Left forelimb (tissue), 1 donor: ENCODE measurements around the gene C5orf58.

Experiments
- DNase-seq: peaks from one replicate; pipeline ENCODE4 v3.0.0-alpha.2; 2018; ENCODE audit warnings: low spot score

C5orf58 gene

DNA sequence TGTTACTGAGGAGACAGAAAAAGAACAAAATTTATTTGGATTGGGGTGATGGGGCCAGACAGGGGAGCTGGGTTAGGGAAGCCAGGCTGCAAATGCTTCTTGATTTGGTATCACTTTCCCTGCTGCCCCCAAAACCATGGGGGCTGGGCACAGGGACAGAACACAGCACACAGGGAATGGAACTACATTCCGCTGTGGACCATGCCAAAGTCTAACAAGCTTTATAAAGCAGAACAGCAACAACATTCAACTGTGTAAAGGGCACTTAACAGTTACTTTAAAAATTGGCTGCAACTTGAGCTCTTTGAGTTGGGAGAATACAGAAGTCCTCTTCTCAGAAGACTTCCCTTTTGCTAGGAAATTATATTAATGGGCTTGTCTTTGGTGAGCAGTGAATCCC lies 23.8 kb downstream of the C5orf58 start:
- DNase-seq: no peak

DNA sequence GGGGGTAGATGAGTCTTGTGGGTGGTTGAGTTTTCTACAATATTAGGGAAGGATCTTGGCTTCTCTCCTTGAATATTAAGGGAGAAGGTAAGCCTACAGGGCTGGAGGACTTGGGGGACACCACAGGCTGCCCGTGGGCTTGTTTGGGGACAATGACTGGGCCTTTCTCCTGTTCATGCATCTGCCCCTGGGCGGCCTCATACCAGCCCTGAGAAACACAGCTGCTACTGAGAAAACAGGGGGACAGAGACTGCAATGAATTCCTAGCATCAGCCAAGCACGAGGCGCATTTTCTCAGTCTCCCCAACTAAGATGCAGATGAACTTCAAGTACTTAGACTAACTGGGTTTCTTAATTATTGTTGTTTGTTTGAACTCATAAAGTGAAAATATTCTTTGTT lies 24.6 kb downstream of the C5orf58 start:
- no peak for DNase-seq

DNA sequence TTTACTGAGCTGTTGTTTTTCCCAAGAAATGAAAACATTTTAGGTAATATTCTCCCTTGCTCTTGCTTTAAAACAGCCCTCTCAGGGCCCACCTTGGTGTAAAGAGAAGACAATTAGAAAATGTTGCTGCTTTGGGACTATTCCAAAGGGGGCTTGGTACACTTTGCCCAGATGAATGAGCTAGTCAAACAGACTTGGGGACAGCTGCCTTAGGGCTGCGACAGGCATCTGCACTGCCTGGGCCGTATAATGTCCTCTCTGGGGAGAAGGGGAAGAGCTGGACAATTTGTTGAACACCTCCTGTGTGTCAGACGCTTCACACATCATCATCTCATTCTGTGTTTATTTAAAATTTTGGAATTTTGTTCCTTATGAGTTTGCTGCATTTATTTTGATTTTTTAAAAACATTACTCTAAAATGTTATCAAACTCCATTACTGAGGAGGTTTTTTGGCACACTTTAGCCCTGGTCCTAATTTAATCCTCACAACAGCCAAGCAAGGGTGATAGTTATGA lies 28.8 kb downstream of the C5orf58 start:
- DNase-seq: no peak

DNA sequence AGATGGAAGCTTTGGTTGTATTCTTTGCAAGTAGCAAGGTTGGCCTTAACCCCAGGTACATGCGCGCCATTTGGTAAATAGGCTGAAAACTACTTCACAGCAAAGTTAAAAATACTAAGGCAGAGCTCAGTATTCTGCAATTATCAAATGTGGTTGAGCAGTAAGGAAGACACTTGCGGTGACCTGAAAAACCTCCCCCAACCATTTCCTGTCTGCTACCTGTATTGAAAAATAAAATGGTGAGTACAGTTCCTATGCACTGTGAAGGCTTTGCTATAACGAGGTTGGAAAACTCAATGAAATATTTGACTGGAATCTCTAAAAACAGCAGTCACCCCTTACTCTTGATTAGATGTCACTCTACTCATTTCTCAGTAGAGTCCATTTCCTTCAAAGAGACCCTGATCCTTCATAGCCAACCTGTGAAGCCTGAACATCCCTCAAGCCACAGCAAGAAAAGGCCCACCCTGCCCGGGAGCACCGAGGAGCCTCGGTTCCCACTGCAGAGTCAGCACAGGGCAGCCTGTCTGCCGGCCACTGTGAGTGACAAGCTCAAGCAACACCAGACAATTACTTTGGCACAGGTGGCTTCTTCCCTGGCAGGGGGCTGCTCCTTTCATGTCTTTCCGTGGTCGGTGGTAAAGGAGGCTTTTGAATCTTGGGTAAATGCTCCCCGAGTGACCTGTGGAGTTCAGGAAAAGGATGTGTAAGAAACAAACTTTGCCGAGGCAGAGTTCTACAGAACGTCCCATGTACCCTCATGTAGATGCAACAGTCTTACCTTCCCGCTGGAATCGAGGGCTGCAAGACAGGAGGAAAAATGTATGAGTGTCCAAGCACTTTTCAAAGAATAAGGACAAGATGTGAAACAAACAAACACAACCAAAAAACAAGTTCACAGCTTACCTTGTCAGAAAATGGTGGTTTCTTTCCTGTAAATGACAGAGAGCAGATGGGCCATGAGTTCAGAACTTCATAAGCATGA lies 29.6 kb downstream of the C5orf58 start:
- no peak for DNase-seq

DNA sequence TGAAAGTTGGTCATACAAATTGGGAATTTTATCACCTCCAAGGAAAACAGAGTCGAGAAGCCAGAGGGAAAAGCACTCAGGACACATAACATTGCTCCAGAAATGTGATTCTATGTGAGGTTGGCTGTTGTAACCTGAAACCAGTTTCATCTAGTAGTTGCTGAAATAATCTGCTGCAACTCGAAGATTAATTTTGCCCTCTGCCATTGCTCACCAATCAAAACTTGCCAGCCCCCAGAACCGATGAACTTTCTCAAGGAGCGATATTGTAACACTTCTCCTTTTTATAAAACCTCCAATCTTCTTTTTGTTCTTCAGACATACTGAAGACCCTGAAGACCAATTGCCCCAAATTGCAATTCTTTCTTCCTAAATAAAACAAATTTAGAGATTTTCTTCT lies 31.1 kb downstream of the C5orf58 start:
- DNase-seq: no peak

DNA sequence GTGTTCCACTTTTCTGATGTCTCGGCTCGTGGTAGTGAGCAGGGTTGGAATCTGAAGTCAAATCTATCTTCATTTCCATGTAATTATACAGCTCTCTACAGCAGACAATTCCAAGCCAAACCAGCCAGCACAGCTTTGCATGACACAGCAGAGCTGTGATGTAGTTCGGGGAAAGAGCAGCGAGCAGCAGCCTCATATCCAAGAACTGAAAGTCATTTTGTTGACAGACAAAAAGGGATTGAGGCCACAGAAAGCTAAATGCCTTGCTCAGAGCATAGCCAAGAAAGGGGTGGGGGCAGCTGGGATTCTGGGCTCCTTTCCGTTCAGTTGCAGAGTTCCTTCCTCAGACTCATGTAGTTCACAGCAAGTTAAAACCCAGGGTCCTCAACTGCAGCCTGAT lies 32.7 kb downstream of the C5orf58 start:
- no peak for DNase-seq

DNA sequence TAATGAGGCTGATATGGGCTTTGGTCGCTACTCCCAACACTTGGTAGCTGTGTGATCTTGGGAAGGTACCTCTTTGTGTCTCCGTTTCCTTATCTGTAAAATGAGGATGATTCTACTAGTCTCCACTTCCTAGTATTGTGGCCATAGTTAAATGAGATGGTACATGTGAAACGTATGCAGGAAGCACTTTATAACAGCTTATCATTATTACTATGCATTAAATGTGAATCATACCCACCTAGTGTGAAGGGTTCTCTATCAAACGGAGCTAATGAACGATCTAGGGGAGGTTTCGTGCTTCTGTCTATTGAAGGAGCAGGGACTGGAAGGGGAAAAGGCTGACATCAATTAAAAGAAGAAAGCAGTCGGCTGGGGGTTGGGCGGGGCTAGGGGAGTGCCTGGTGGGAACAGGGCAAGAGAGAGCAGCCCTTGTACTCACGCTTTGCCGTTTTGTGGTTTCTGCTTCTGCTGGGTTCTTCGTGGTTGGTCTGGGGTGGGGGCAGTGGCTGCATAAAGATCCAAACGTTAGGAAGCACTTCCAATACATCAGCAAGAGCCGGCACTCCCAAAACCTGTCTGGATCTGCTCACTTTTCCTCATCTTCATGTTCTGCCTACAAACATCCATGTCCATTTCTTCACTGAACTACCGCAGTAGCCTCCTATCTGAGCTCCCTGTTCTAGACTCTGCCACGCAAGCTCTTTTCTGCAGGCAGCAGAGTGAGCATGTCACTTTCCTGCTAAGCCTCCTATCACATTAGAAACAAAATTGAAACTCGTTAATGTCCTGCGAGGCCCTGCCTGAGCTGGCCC lies 34.0 kb downstream of the C5orf58 start:
- no peak for DNase-seq

DNA sequence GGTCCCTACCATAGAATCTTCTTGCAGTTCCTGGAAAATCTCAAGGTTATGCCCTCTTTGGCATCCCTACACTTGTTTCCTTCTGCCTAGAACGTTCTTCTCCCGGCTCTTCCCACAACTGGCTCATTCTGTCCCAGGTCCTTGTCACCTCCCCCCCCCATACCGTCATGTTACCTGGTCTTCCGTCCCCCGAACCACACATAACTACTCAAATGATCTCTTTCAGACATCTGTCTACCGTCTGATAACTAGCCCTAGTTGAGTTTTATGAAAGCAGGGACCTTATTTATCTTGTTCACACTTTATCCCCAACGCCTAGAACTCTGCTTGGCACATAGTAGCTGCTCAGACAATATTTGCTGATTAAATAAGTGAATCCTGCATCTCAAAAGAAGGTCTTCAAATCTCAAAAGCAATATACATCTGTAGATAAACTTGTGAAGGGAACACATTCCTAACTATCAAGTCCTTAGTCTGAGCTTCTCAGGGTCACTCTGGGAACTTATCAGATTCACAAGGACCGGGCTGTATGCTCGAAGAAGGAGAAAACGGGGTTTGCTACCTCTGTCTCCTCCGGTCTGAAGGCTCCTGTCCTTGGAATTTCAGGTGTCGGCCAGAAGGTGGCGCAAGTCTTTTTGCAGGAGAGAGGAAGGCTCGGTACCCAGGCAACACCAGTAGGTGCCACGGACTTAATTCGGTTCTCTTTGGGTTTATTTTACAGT lies 34.8 kb downstream of the C5orf58 start:
- no peak for DNase-seq

DNA sequence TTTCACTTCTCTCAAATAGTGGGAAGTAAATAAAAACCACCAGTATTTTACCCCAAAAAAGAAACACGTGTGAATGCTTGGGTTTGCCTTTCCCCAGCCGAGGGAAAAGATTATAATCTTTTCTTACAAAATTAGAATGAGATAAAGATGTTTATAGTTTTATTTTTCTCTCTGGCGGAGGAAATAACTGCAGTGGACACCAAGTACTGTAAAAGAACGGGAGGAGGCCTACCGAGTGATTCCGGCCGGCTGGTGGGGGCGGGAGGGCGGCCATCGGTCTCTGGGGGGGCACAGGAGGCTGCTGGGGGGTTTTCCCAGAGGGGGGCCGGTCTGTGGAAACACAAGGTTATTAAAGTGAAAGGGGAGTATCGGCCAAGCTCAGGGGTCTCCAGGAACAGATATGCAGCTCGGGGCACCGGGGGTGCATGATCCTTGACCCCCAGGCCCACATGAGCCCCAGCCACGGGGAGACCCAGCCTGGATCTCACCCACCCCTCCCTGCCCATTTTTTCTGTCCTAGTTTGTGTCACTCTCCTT lies 35.4 kb downstream of the C5orf58 start:
- DNase-seq: no peak

DNA sequence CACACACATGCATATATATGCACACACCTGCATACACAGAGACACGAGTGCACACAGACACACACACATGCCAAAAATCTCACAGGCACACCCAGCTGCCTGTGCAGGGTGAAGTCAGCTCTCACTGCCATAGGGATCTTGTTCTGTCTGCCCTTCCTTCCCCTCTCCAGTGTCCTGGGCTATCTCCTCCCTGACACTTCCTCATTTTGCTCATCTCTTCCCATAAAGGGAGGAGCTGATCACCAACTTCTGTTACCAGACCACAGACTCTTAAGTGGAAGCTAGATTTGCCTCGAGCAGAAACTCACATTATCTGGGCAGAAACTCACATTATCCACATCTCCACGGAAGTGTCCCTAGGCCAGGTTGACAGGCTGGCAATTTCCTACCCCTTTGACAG lies 36.1 kb downstream of the C5orf58 start:
- no peak for DNase-seq

DNA sequence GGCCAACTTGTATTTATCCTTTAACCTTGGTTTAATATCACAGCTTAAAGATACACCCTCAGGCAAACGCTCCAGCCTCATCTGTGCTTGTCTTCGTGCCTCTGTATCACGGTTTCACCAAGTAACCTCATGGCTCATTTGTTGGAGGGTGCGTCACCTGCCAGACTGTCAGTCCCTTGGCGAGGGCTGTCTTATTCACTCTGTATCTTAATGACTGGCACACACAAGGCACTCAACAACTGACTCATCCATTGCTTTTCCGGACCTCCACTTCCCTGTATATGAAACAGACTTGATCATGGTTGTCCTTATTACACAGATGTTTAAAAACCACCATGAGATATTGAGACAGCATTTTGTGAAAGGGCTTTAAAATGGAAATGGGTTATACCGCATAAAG lies 36.8 kb downstream of the C5orf58 start:
- DNase-seq: no peak

DNA sequence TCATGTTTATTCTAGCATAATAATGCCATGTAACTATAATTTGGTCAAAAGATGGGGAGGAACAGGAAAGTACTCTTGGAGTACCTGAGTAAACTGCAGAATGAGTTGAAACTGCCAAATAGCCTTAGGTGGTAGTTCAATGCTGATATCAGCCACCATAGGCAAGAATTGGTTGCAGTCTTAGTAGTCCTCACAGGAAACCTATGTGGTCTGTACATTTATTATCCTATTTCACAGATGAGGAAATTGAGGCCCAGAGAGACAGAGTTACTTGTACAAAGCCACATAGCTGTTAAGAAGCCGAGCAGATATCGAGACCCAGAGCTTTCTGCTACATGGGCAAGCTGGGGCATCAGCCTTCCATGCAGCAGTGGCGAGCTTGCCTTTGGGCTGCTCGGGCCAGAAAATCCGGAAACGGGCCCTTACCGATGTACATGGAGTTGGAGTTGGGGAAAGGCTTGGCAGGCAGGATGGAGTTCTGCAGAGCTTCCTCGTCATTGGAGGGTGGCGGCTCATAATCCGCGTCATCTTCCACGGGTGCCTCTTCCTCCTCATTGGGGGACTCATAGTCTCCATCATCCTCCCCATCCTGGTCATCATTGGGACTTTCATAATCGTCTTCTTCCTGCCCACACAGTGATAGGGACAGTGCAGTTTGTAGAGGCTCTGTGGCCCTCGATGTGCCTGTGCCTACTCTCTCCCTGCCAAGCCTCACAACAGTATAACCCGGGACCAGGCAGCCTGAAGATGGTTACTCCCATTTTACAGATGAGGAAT lies 37.7 kb downstream of the C5orf58 start:
- DNase-seq: no peak

DNA sequence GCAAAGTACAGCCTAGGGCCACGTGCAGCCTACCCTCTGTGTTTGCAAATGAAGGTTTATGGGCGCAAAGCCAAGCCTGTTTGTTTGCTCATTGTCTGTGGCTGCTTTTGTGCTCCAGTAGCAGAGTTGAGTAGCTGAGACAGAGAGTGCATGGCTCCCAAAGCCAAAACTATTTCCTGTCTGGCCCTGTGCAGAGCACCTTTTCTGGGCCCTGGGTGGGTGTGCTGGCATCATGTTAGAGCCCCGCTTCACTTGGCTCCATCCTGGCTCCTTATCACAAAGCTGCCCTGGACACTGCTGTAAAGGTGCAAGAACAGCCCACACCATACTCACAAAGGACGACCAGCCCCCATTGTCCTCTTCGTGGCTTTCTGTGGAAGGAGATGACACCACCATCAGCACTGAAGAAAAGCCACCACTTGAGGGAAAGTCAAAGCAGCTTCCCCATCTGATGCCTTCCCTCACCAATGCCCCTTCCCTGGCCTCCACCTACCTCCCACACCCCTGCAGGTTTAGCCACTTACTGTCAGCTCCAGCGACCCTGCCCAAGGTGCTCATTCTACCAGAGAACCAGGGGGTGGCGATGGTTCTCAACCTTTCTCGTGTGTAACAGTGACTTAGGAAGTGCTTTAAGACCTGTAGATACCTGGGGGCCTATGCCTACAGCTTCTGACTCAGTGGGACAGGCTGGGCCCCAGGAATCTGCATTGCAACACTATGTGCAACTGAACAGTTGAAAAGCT lies 41.4 kb downstream of the C5orf58 start:
- DNase-seq: no peak

DNA sequence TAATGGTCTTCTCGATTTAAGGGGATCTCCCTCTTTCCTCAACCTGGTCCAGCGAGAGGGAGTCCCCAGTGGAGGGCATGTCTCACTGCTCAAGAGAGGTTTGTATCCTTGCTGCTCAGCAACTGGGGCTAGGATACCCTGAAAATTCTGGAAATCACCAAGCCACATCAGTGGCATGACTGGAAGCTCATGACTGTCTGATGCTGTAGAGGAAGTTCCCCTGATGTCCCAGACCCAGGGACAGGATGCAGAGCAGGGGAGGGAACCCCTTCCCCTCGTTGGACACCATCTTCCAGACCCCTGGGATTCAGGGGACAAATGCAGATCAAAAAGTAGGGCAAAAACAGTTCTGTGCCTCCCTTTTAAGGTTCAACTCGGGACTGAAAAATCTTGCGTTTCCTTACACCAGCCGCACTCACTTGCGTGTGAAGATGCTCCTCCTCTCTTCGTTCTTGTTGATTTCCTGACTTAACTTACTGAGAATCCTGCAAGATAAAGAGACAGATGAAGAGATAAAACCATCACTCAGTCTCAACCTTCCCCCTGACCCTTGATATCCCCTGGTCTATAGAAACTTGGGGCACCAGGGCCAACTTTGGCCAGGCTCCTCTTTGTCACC lies 42.7 kb downstream of the C5orf58 start:
- no peak for DNase-seq

DNA sequence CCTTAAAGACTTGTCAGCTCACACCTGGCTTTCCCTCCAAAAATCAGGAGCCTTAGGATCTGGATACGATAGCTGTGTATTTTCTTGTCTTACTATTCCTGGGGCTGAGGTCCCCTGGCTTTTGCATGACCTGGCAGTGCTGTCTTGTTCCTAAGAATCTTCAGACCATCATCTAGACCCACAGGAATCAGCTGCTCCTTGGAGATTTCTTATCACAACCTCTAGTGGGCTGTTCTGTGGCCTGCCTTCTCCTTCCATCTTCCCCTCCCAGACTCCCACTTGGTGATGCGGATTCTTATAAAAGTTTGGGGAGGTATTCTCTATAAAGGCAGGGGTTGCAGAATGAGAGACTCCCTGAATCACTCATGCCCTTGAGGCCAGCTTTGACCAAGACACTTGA lies 43.4 kb downstream of the C5orf58 start:
- DNase-seq: no peak

DNA sequence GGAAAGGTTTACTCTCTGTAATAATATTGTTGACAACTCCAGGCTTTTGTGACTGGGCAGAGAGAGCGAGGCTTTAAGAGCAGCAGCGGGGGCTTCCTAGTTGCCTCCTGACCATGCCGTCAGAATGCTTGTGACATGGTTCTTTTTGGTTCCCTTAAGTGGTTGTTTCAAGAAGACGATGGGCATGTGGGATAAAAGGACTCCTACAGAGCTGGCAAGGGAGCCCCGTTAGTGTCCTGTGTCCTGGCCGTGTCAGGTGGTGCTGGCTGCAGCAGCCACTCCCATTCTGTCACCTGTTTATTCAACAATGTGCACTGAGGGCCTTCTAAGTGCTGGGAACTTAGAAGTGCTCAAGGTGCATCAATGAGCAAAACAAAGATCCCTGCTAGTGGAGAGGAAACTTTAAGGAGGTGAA lies 45.1 kb downstream of the C5orf58 start:
- no peak for DNase-seq

DNA sequence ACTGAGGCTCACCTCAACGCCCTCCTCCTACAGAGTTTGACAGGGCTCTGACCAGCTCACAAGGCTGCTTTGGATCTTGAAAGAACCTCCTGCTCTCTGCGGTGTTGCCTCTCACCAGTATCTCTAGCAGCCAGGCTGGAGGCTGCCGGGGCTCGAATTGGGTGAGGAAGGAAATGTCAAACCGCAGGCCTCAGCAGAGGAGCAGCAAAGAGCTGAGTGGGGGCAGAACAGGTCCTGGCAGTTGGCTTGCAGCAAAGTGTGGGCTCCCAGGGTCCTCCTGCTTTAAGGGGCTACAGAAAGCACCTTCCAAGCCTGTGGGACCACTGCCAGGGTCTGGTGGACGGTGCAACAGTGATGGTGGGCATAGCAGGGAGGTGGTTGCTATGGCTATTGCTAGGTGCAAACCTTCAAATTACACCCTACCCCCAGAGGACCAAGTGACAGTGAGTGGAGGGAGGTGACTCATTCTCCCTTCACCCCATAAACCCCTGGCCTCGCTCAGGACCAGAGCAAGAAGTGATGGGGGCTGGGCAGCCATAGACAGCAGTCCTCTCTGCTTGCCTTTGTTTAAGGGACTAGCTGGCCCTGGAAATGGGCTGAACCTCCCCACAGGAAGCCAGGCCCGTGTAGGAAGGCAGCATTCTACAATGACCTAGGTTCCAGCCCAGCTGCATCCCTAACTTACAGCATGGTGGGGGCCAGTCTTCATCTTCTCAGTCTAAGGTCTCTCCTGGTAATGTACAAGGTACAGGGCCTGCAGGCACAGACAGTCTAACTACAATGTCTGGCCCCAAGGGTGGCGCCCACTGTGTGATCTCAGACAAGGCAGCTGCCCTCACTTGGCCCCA lies 46.0 kb downstream of the C5orf58 start:
- no peak for DNase-seq

DNA sequence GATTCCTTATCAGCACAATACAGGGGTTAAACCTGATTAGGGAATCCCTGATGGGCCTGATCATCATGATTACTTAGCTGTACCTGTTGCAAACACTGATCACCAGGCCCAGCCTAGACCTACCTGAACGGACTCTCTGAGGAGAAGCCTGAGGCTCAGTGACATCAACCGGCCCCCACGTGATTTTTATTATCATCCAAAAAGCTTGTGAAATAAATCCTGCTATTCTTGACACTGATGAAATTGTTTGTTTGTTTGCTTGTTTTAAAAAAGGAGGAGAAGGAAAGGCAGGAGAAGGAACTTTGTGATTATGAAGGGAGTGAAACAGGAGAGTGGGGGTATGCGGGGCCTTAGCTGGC lies 46.7 kb downstream of the C5orf58 start:
- no peak for DNase-seq

DNA sequence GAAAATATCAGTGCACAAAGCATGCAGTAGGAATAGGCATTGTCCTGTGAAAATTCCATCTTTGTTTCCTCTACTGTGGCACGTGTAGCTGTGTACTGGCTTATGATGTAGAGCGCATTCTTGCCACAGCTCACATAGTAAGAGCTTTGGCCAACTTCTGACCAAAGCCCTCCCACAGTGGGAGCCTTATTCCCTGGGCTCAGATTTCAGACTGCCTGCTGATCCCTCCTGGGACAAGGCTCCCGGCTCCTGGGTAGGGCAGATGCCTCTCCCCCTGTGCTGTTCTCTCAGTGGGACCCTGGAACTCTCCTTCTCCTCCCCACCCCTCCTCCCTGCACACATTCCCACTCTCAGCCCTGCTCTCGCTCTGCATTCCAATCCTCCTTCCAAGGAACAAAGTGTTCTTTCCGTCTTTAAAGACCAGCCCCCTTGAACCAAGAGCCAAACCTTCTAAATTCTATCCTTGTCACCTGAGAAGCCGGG lies 47.3 kb downstream of the C5orf58 start:
- no peak for DNase-seq
